ENCODE data around the gene CDH11.

The CDH11 gene

DNA sequence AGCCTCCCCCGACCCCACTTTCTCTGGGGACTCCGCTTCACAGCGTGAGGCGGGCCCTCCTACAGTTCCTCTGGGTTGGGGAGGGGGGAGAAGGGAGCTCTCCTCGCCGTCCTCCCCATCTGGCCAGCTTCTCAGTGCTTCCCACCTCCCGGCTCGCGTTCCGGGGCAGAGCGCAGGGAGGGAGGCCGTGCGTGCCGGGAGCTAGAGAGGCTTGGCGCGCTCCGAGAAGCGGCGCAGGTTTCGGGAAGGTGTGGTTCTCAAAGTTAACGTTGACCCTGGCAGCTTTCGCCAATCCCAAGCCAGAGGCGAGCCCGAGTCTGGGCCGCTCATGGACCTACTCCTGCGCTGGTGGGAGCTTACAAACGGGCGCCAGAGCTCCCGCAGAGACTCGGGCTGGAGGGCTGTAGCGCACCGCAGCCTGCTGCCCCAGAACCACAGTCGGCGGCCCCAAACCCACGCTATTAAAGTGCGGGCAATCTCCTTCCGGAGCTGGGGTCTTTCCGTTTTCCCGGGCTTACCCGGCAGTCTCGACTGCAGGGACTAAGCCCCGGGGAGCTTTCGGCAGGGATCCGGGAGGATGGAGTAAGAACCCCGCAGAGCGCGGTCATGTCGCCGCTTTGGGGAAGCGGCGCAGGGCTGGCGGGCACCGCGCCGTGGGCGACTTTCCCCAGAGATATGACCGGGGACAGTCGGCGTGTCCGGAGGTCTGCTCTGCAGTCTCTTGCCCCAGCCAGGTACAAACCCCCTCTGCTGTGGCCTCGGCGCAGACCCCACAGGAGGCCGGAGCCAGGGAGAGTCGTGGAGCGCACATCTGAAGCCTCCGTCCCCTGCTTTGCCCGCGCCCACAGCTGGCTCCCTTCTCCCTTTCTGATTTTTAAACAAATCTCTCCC lies 787 bp downstream of the CDH11 start:
- H3K4me3 Mint-ChIP-seq = no peak overlapping the region
- no peaks in the 10 kb centered on the region for H3K9me3 Mint-ChIP-seq
- no peak for DNase-seq (ENCODE audit: low spot score in 2 of 2)
- peak; percentile 11 for ATAC-seq
- no peak overlapping the region for H3K27ac Mint-ChIP-seq
- H3K36me3 Mint-ChIP-seq = peaks cover 6% of the 10 kb centered on the region
- no peaks in the 10 kb centered on the region for H3K4me1 Mint-ChIP-seq

DNA sequence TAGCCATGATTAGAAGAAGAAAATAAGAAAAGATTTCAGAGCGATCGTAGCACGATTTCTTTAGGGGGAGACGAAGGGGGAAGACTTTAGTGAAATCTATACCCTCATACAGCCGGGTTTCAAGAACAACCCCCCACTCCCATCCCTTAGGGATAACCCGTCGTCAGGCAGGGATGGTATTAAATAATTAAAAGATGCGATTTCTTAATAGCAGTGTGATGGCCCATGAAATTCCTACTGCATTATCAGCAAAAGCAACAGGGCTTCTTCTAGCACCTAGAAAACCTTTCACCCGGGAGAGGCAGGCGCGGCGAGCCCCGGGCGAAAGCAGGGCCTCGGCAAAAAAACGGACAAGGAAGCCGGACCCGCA lies 1.4 kb downstream of the CDH11 start:
- Mint-ChIP-seq H3K36me3 (peaks cover 6% of the 10 kb centered on the region), H3K4me1 (no peaks in the 10 kb centered on the region), H3K9me3 (no peaks in the 10 kb centered on the region), H3K4me3 (no peak overlapping the region), H3K27ac (no peak overlapping the region)
- ATAC-seq (no peak), DNase-seq (ENCODE audit: low spot score in 2 of 2) (no peak)

DNA sequence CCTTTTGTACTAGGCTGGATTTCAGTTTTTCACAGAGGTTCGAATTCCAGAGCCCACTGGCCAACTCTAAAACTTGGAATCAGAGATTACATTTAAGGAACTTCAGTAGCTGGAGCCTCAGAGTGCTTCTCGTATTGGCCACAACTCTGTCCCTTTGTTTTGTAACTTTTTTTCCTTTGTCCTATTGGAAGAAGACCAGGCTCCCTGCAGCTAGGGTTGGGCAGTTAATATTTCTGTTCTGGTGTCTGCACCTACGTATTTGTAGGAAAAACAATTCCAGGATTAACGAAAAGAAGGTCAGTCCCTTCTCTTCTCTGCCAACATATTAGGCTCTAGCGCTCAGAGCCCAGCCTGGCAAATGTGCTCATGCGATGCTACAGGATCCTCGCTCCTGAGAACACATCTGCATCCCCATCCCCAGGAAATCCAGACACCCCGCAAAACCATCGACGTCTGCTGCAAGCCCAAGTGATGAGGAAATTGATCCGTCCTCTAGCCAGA lies 1.9 kb downstream of the CDH11 start:
- Mint-ChIP-seq H3K4me1 (no peaks in the 10 kb centered on the region), H3K36me3 (peaks cover 6% of the 10 kb centered on the region), H3K4me3 (no peak overlapping the region), H3K27ac (no peak overlapping the region), H3K9me3 (no peaks in the 10 kb centered on the region)
- DNase-seq (ENCODE audit: low spot score in 2 of 2) (no peak), ATAC-seq (no peak)

DNA sequence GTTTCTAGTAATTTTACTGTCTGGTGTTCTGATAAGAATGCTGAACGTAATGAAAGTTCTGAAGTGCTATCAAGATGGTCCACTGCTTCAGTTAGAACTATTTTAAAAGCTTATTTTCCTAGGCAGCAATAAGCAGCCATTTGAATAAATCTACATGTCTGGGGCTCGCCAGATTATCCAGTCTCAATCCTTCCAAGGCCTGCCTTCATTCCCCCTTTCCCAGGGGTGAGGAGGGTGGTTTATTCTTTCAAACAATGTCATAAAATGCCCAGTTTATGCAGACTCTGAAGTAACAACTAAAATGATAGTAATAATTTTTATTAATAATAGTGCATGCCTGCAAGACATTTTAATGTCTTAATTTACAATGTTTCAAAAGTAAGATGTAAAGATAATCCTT lies 2.4 kb downstream of the CDH11 start:
- ATAC-seq = no peak

DNA sequence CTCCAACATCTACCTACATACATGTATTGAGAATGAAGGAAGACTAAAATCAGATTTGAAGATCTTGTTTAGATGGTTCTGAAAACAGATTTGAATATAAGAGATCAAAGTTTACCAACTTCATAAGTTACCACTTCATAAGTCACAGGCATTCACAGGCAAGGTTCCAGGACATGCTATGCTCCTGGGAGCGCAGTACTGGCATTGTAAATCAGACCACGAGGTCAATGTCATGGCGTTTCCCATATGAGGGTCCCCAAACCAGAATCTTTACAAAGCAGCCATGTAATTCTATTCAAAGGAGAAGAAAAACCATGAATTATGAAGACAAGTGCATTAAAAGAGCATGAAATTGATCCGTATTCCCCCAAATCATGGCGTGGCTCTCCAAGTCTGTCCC lies 3.0 kb downstream of the CDH11 start:
- ATAC-seq (no peak), DNase-seq (ENCODE audit: low spot score in 2 of 2) (no peak)
- H3K4me1 Mint-ChIP-seq = no peaks in the 10 kb centered on the region
- no peak overlapping the region for H3K4me3 Mint-ChIP-seq
- no peaks in the 10 kb centered on the region for H3K9me3 Mint-ChIP-seq
- peaks cover 6% of the 10 kb centered on the region for H3K36me3 Mint-ChIP-seq
- H3K27ac Mint-ChIP-seq = no peak overlapping the region

More for the DNA sequence above, 2.4 kb downstream of the CDH11 start:
- no peak for DNase-seq (ENCODE audit: low spot score in 2 of 2)
- Mint-ChIP-seq H3K9me3 (no peaks in the 10 kb centered on the region), H3K4me3 (no peak overlapping the region), H3K27ac (no peak overlapping the region), H3K4me1 (no peaks in the 10 kb centered on the region), H3K36me3 (peaks cover 6% of the 10 kb centered on the region)

DNA sequence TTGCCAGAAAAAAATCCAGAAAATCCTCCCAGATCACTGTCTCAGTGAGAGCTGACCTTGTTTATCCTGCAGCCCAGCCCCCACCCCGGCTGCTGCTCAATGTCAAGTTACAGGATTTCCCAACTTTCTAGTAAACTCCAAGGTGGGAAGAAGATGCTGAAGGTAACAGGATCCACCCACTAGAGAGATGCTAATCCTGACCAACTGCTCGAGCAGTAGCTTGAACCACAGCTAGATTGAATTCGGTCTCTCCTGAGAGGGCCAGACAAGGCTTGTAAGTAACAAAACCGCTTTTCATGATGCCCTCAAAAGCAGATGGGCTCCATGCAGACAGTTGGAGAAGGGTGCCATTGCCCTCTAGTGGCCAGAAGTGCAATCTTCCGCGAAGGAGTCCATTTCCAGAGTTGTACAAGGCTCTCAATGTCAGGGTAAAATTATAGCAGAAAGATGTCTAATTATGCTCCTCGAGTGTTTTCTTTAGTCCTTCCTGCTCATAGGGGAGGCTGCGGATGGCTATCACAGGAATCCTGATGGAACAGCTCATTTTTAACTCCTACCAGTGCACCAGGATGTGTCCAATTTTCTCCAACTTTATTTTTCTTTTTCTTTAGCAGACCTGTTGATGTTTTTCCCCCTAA lies 3.9 kb downstream of the CDH11 start:
- ATAC-seq = no peak
- Mint-ChIP-seq H3K4me3 (no peak overlapping the region), H3K9me3 (no peaks in the 10 kb centered on the region), H3K36me3 (peaks cover 6% of the 10 kb centered on the region), H3K4me1 (no peaks in the 10 kb centered on the region), H3K27ac (no peak overlapping the region)
- DNase-seq (ENCODE audit: low spot score in 2 of 2) = peak in 1 of 2 donors; percentile 53

DNA sequence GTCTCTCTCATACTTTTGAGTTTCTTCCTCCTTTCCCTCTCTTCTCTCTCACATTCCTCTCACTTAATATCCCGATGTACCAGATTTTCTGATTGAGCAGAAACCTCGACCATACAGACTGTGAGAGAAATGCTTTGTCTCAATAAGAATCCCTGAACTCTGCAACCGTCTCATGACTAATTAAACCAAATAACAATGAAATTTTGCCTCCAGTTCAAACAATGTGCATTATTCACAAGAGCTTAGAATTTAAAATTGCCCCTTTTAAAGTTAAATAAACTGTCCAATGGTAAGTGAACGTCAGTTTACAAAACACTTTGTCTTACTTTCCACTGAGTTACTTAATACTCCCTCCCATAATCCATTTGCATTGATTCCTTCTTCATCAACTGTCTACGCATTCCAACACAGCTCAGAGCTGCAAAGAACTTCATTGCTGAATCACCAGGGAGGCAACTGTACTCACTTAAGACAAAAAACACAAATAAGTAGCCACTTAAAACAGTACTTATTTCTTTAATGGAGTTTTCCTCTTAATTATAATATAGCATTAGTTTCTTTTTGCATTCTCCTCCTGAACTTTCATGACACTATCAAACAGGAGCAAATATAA lies 4.9 kb downstream of the CDH11 start:
- DNase-seq (ENCODE audit: low spot score in 2 of 2) = no peak
- Mint-ChIP-seq H3K9me3 (no peaks in the 10 kb centered on the region), H3K36me3 (no peaks in the 10 kb centered on the region), H3K4me1 (no peaks in the 10 kb centered on the region), H3K4me3 (no peak overlapping the region), H3K27ac (no peak overlapping the region)
- no peak for ATAC-seq

DNA sequence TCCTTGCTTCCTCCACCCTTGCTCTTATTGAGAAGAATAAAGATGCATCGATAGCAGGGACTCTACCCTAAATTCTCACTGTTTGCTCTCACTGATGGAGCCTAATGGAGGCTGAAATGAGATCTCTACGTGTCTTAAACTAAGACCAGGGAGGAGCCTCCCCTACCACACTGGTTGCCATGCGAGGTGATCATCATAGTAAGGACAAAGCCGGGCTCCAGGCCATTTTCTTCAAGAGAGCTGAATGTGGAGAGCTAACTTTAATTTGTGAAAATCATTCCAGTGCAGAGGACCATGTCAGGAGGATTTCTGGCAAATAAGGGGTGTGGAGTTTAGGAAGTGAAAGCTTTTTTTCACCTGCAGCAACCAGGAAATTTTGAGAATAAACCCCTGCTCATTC lies 5.6 kb downstream of the CDH11 start:
- no peak for ATAC-seq

DNA sequence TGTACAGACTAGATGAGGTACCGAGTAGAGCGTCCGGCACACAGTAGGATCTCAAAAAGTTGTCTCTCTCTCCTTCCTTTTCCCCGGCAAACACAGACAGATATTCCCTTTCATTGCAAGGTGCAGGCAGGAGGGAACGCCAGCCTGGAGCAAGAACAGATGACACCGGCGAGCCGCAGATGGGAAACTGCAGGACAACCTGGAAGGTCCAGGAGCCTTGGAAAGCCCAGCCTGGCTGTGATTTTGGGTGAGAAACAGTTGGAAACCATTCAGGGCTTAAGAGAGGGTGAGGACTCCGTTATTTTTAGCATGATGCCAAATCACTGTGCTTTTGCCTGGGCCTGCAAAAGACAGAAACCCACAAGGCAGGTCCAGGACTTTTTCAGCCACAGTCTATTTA lies 7.3 kb downstream of the CDH11 start:
- no peak for ATAC-seq

More for the DNA sequence above, 5.6 kb downstream of the CDH11 start:
- H3K27ac Mint-ChIP-seq = no peak overlapping the region
- no peaks in the 10 kb centered on the region for H3K36me3 Mint-ChIP-seq
- H3K4me1 Mint-ChIP-seq = no peaks in the 10 kb centered on the region
- no peak overlapping the region for H3K4me3 Mint-ChIP-seq
- peaks cover 2% of the 10 kb centered on the region for H3K9me3 Mint-ChIP-seq
- DNase-seq (ENCODE audit: low spot score in 2 of 2) = no peak

DNA sequence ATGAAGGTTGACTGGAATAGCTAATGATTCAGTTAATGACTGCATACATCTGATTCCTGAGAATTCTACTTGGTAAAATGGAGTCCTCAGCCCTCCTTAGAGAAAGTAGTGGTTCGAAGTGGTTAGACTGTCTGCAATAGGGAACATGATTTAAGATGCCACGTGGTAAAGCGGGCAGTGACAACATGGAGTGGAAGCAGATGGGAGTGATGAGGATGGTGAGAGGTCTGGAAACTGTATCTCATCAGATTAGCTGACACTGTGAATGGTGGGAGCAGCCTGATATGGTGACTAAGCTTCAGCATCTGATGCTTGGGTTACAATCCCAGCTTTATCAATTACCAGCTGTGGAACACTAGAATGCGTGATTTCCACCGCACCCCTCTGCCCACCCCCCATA lies 8.4 kb downstream of the CDH11 start:
- no peaks in the 10 kb centered on the region for H3K4me1 Mint-ChIP-seq
- DNase-seq (ENCODE audit: low spot score in 2 of 2) (no peak), ATAC-seq (no peak)
- no peak overlapping the region for H3K4me3 Mint-ChIP-seq
- H3K27ac Mint-ChIP-seq = no peak overlapping the region
- H3K36me3 Mint-ChIP-seq = no peaks in the 10 kb centered on the region
- peaks cover 3% of the 10 kb centered on the region for H3K9me3 Mint-ChIP-seq

More for the DNA sequence above, 7.3 kb downstream of the CDH11 start:
- H3K27ac Mint-ChIP-seq = no peak overlapping the region
- H3K36me3 Mint-ChIP-seq = no peaks in the 10 kb centered on the region
- H3K4me1 Mint-ChIP-seq = no peaks in the 10 kb centered on the region
- H3K9me3 Mint-ChIP-seq = peaks cover 3% of the 10 kb centered on the region
- no peak overlapping the region for H3K4me3 Mint-ChIP-seq
- DNase-seq (ENCODE audit: low spot score in 2 of 2) = no peak

DNA sequence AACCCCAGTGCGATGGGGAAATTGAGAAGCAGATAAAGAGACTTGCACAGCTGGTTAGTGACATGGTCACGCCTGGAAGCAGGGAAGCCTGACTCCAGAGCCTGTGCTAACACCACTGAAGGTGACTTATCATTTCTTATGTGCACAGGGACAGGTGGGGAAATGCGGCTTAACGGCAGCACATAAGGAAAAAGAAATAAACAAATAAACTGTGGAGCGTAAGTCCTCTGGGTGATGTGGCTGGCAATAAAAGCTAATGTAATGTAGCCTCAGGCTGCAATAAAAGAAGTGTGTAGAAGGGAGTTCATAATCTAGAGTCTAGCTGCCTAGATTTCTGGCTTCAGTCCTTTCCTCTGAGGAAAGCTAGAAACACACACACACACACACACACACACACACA lies 10.6 kb downstream of the CDH11 start:
- H3K4me1 Mint-ChIP-seq = no peaks in the 10 kb centered on the region
- no peaks in the 10 kb centered on the region for H3K36me3 Mint-ChIP-seq
- H3K27ac Mint-ChIP-seq = no peak overlapping the region
- ATAC-seq = no peak
- no peak overlapping the region for H3K4me3 Mint-ChIP-seq
- H3K9me3 Mint-ChIP-seq = peaks cover 6% of the 10 kb centered on the region
- DNase-seq (ENCODE audit: low spot score in 2 of 2) = no peak

DNA sequence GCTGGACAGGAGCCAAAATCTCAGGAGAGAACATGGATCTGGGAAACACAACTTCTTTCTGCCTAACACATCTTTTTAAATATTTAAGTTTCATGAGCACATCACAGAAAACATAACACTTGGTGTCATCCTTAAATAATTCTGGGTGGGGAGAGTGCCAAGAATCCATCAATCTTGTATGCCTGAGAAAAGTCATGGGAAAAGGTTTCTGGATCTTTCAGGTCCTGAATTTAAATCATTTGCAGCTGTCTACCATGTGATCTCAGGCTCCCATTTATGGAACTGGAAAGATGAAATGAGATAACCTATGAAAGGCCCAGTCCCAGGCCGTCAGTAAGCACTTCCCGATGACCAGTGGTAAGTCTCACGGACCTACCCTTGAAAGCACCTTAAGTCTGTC lies 15.1 kb downstream of the CDH11 start:
- Mint-ChIP-seq H3K27ac (no peak overlapping the region), H3K4me3 (no peak overlapping the region), H3K9me3 (peaks cover 12% of the 10 kb centered on the region), H3K4me1 (no peaks in the 10 kb centered on the region), H3K36me3 (no peaks in the 10 kb centered on the region)
- DNase-seq (ENCODE audit: low spot score in 2 of 2) (no peak), ATAC-seq (no peak)

DNA sequence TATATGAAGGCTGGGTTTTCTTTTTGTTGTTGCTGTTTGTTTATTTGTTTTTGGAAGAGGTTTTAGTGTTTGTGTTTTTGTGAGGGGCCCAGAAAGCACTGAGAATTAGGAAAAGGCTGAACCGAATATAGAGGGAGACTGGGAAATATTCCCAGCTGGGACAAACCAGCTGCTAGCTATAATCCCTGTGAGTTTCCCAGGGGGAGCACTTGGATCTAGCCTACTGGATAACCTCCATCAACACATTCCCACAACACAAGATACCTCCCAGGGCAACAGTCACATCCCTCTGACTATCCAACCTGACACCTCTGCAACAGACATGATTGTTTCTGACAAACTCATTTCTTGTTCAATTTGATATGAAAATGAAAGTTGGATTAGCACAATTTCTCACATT lies 16.7 kb downstream of the CDH11 start:
- no peak overlapping the region for H3K27ac Mint-ChIP-seq
- ATAC-seq (no peak), DNase-seq (ENCODE audit: low spot score in 2 of 2) (no peak)
- H3K4me1 Mint-ChIP-seq = no peaks in the 10 kb centered on the region
- H3K9me3 Mint-ChIP-seq = peaks cover 12% of the 10 kb centered on the region
- no peaks in the 10 kb centered on the region for H3K36me3 Mint-ChIP-seq
- H3K4me3 Mint-ChIP-seq = no peak overlapping the region

DNA sequence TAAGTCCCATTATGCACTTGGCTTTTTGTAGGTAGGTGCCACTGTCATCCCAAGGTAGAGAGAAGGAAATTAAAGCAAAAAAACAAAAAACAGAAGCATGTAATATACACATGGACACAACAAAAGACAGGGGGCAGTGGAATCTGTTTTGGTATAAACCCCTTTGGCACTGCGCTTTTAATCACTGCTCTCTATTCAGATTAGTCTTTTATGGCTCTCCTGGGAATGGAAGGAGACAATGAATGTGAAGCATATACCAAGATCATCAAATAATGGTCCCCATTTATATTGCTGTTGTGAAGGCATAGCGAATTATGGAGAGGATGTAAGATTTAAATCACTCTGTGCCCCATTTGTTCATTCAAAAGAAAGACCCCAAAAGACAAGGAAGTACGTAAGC lies 17.4 kb downstream of the CDH11 start:
- Mint-ChIP-seq H3K4me3 (no peak overlapping the region), H3K9me3 (peaks cover 18% of the 10 kb centered on the region), H3K36me3 (no peaks in the 10 kb centered on the region), H3K4me1 (no peaks in the 10 kb centered on the region), H3K27ac (no peak overlapping the region)
- no peak for ATAC-seq
- no peak for DNase-seq (ENCODE audit: low spot score in 2 of 2)

DNA sequence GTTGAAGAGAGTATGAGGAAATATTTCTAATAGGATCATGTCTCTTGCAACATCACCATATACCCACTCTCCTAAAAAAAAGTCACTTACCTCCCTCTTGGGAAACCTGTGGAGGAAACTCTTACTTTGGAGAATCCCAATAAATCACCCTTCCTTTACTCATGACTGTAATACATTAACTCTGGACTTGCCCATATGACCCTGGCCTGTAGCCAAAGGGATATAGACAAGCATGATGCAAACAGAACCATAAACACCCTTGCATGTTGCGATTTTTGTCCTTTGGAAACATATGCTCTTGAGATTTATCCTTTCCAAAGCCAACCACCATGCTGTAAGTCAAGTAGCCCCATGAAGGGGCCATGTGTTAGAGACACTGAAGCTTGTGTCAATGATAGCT lies 19.5 kb downstream of the CDH11 start:
- no peaks in the 10 kb centered on the region for H3K4me1 Mint-ChIP-seq
- DNase-seq (ENCODE audit: low spot score in 2 of 2) (no peak), ATAC-seq (no peak)
- H3K4me3 Mint-ChIP-seq = no peak overlapping the region
- H3K27ac Mint-ChIP-seq = no peak overlapping the region
- H3K9me3 Mint-ChIP-seq = peaks cover 22% of the 10 kb centered on the region
- H3K36me3 Mint-ChIP-seq = no peaks in the 10 kb centered on the region

DNA sequence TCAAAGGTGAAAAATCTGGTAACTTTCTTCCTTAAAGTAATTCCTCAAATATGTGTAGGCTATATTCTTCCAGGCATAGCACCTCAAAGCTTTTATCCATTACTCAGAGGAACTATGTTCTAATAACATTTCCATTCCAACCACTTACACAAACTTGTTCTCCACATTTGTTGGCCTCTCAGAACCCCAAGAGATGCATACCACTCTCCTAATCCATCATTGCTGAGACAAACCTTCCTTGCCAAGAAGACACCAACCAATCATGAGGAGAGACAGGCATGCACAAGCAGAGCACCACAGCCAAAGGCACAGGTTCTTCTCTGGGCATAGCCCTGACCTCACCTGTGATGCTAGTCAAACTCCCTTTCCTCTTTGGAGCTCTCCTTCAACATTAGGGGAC lies 20.9 kb downstream of the CDH11 start:
- H3K36me3 Mint-ChIP-seq = no peaks in the 10 kb centered on the region
- DNase-seq (ENCODE audit: low spot score in 2 of 2) = no peak
- H3K27ac Mint-ChIP-seq = no peak overlapping the region
- H3K4me1 Mint-ChIP-seq = no peaks in the 10 kb centered on the region
- no peak overlapping the region for H3K4me3 Mint-ChIP-seq
- peaks cover 20% of the 10 kb centered on the region for H3K9me3 Mint-ChIP-seq
- ATAC-seq = no peak
